Measurements from ENCODE around the gene KCNH3. TPM values are rescaled to one million over a fixed set of nuclear protein-coding genes. Genes with fewer than 3 reads are reported as not detected.

KCNH3 gene
- total RNA-seq, 2 donors from 2014 or later = 0.19 to 1.0 TPM

DNA sequence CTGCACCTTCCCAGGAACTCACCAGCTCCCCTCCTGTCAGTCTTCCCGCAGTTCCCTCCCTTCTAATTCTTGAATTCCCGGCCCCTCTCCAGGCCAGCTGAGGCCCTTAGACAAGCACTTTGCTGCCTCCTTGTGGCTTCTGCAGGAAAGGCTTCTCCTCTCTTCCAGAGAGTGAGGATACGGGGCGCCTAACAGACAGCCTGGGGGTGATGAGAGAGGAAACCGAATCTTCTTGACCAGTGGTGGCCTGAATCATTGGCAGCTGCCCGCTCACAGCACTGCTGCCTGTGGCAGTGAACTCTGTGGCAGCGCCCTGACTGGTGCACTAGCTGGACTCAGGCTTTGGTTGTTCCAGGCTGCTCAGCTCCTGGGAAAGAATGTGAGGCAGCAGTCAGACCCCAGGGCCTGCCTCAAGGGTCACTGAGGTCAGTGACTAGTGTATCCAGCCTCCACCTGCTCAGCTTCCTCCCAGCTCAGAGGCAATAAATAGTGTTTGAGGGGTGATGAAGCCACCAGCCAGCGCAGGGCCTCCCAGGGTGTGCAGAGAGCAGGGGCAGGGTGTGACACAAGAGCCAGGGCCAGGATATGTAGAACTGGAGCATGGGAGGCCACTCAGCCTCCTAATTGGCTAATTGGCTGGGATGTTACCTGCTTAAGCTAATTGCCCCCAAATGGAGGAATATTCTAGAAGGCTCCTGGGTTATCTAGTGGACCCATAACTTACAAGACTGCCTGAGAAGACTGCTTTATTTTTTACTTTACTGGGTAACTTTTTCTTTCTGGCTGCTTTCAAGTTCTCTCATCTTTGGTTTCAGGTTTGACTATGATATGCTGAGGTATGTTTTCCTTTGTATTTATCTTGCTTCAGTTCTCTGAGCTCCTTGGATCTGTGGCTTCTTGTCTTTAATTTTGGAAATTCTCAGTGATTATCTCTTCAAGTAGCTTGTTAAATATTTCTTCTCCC is 42.0 kb downstream of the KCNH3 start:
- Histone ChIP-seq H3K36me3 (no peaks in the 10 kb centered on the region), H3K4me3 (no peak overlapping the region), H3K4me1 (peaks cover 0 to 38% of the 10 kb centered on the region in 2 donors), H3K9me3 (no peaks in the 10 kb centered on the region), H3K27ac (peak overlapping the region; percentile 18), H3K27me3 (no peaks in the 10 kb centered on the region)
- peak; percentile 75 for DNase-seq (ENCODE audit: low spot score)
- TF ChIP-seq, protein P1, sequence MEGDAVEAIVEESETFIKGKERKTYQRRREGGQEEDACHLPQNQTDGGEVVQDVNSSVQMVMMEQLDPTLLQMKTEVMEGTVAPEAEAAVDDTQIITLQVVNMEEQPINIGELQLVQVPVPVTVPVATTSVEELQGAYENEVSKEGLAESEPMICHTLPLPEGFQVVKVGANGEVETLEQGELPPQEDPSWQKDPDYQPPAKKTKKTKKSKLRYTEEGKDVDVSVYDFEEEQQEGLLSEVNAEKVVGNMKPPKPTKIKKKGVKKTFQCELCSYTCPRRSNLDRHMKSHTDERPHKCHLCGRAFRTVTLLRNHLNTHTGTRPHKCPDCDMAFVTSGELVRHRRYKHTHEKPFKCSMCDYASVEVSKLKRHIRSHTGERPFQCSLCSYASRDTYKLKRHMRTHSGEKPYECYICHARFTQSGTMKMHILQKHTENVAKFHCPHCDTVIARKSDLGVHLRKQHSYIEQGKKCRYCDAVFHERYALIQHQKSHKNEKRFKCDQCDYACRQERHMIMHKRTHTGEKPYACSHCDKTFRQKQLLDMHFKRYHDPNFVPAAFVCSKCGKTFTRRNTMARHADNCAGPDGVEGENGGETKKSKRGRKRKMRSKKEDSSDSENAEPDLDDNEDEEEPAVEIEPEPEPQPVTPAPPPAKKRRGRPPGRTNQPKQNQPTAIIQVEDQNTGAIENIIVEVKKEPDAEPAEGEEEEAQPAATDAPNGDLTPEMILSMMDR (IDR thresholded peaks at IDR 0.05) = peak; percentile 39 to 85

DNA sequence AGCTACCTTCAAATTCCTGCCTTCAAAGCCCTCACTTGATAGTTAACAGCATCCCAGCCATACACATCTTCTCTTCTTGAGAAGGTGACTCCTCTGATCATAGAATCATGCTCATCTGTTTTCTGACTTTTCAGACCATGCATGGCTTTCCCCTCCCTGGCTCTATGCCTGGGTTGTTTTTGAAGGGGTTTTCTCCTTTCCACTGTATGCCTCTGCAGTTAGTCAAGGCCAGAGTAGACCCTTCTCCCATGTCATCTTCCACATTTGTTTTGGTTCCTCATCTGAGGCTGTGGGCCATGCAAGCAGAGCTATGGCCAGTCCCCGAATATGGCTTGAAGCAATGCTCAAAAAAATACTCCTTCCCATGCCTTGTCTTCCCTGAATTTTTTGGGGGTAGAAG is 43.4 kb downstream of the KCNH3 start:
- H3K27ac ChIP-seq = no peak overlapping the region
- no peak overlapping the region for H3K4me3 ChIP-seq
- TF ChIP-seq, protein P1 (IDR thresholded peaks at IDR 0.05) = no peak
- DNase-seq (ENCODE audit: low spot score) = no peak
- H3K9me3 ChIP-seq = no peaks in the 10 kb centered on the region
- H3K36me3 ChIP-seq = peaks cover 7% of the 10 kb centered on the region
- no peaks in the 10 kb centered on the region for H3K27me3 ChIP-seq
- peaks cover 0 to 38% of the 10 kb centered on the region in 2 donors for H3K4me1 ChIP-seq

DNA sequence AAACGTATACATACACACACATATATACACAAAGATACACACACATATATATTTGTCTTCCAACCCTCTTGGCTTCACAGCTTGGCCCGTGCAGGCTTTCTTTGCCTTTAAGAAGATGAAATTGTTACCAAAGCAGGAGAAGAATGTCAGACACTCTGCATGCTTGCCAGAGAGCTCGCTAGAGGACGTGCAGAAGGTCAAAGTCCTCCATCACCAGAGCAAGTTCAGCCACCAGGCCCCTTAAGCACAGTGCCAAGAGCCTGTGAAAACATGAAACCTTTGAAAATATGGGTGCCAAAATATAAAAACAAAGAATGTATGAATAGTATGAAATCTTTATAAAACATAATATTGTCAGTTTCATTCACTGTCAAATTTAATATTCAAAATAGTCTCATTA is 44.0 kb downstream of the KCNH3 start:
- Histone ChIP-seq H3K4me1 (peaks cover 0 to 38% of the 10 kb centered on the region in 2 donors), H3K9me3 (no peaks in the 10 kb centered on the region), H3K27ac (peak overlapping the region in 1 of 2 donors; percentile 47), H3K36me3 (peaks cover 7% of the 10 kb centered on the region), H3K27me3 (no peaks in the 10 kb centered on the region), H3K4me3 (no peak overlapping the region)
- TF ChIP-seq, protein P1 (IDR thresholded peaks at IDR 0.05) = no peak
- no peak for DNase-seq (ENCODE audit: low spot score)

DNA sequence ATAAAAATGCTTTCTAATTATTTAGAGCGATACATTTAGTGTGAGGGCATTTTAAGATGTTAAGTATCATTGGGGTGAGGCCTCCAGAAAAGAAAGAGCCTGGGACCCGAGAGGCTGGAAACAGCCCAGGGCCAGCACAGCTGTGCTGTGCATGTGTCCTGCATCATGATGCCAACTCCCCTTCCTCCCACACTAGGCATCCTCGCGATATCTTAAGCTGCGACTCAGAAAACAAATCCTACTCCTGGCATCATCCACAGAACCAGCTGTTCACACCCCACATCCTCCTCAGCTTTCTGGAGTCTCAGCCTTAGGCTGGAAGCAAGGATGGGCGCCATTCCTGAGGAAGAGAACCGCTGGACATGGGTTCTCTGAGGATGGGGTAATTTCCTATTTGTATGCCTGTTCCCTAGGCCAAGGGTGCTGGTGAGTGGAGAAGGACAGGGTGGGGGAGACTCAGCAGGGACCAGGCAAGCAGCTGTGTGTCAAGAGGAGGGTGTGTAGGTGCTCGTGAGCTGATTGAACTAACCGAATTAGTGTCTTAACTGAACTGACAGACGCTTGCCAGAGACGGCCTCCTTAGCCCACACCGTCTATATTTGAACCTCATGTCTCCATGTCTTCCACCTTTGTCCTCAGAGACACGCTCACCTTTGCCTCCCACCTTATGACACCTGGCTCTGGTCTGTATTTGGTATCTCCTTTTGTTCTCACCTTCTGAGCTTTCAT is 44.7 kb downstream of the KCNH3 start:
- H3K4me1 ChIP-seq = peaks cover 0 to 38% of the 10 kb centered on the region in 2 donors
- DNase-seq (ENCODE audit: low spot score) = no peak
- TF ChIP-seq, protein P1 (IDR thresholded peaks at IDR 0.05) = no peak
- H3K9me3 ChIP-seq = no peaks in the 10 kb centered on the region
- H3K27ac ChIP-seq = peak overlapping the region in 1 of 2 donors; percentile 47
- H3K36me3 ChIP-seq = peaks cover 7% of the 10 kb centered on the region
- no peak overlapping the region for H3K4me3 ChIP-seq
- H3K27me3 ChIP-seq = no peaks in the 10 kb centered on the region

DNA sequence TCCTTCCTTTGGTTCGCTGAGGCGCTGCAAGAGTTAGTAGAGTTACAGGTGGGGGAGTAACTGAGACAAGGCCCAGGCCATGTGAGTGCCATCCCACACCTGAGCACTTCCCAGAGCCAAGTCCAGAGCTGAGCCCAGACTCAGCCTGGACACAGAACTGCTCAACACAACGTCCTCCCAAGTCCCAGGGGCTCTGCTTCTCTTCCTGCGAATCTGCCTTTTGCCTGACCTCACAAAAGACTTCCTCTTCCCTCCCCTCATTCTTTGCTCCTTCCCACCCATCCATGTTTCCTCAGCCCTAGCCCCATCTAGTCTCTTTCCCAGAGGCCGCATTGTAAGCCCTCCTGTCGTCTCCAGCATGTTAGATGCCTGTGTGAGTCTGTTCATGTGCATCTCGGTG is 45.8 kb downstream of the KCNH3 start:
- DNase-seq (ENCODE audit: low spot score) = no peak
- Histone ChIP-seq H3K36me3 (peaks cover 7% of the 10 kb centered on the region), H3K4me3 (no peak overlapping the region), H3K4me1 (peaks cover 0 to 44% of the 10 kb centered on the region in 2 donors), H3K9me3 (no peaks in the 10 kb centered on the region), H3K27me3 (no peaks in the 10 kb centered on the region), H3K27ac (no peak overlapping the region)
- TF ChIP-seq, protein P1 (IDR thresholded peaks at IDR 0.05) = no peak

Measured in right atrium auricular region (tissue), 2 donors.